ENCODE results near the gene ALDH3B1.
"Not testable (repeated sequence)": the region's sequence is repeated elsewhere in the genome, so short reads cannot be mapped to it uniquely, and the experiment has no call there.

The ALDH3B1 gene, protein sequence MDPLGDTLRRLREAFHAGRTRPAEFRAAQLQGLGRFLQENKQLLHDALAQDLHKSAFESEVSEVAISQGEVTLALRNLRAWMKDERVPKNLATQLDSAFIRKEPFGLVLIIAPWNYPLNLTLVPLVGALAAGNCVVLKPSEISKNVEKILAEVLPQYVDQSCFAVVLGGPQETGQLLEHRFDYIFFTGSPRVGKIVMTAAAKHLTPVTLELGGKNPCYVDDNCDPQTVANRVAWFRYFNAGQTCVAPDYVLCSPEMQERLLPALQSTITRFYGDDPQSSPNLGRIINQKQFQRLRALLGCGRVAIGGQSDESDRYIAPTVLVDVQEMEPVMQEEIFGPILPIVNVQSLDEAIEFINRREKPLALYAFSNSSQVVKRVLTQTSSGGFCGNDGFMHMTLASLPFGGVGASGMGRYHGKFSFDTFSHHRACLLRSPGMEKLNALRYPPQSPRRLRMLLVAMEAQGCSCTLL

DNA sequence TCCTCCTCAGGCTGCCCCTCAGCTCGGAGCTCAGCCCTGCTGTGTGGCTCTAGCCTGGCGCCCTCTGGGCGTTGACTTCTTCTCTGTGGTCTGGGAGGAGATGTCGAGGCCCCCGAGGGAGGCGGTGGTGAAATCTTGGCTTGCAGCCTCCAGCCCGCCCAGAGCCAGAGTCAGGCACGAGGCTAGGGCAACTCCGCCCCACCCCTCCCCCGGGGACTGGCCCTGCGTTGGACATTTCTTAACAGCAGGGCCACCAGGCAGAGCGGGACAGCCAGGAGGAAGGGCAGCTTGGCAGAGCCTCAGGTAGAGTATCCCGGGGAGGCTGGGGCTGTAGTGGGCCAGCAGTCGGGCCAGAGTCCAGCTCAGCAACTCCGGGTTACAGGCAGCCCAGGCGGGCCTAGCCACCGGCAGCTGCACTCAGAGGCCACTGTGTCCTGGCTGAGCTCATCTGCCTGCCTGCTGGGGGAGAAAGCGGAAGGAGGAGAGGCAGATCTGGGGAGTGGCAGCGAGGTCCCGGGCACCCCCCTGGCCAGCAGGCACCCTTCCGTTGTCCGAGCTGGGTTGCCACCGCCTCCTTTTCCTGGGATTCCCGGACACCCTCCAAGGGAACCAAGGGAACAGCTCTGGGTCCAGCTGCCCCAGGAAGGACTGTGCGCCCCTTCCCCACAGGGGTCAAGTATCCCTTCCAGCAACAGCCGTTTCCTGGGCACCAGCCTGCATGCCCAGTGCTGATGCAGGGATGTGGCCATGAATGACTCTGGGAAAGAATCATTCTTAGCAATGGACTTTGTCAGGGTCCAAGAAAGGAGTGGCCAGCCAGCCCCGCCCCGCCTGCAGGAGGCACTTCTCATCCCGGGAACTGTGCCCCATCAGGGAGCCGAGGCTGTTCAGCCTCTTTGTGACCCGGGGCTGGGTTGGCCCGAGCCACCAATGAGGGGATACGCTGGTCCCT, at the start of gene ALDH3B1:
TSS of gene ALDH3B1 (plus strand) at position 238 of the 952 bp plus-strand sequence. CDS start 4,971 bp downstream, outside the sequence.
- DNase-seq (ENCODE audit: low read depth in 3 of 3), result no peak

DNA sequence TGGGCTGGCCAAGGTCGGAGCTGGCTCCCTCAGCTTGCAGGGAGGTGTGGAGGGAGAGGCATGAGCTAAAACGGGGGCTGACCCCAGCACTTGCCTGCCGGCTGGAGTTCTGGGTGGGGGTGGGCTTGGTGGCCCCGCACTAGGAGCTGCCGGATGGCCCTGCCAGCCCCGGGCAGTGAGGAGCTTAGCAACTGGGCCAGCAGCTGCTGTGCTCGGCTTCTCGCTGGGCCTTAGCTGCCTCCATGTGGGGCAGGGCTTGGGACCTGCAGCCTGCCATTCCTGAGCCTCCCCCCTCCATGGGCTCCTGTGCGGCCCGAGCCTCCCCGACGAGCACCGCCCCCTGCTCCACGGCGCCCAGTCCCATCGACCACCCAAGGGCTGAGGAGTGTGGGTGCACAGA, 46.9 kb upstream of the ALDH3B1 start:
- not testable (repeated sequence) for DNase-seq (ENCODE audit: low read depth in 3 of 3)

DNA sequence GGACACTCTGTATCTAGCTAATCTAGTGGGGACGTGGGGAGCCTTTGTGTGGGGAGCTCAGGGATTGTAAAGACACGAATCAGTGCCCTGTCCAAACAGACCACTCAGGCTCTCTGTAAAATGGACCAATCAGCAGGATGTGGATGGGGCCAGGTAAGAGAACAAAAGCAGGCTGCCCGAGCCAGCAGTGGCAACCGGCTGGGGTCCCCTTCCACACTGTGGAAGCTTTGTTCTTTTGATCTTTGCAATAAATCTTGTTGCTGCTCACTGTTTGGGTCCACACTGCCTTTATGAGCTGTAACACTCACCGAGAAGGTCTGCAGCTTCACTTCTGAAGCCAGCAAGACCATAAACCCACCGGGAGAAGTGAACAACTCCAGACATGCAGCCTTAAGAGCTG, 46.2 kb upstream of the ALDH3B1 start:
- not testable (repeated sequence) for DNase-seq (ENCODE audit: low read depth in 3 of 3)

DNA sequence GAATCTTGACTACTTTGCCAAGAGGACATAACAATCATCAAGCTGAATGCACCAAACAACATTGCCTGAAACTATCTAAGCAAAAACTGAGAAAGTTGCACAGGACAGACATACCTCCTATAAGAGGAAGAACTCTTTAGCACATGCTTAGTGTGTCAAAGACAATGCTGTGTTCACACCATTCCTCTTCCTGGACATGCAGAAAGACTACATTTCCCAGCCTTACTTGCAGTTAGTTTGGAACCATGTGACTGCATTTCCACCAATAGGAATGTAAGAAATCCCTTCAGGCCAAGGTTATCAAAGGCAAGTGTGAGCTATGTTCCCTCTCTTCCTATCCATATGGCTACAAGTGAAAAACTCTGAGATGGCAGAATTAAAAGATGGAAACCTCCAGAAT, 45.4 kb upstream of the ALDH3B1 start:
- DNase-seq (ENCODE audit: low read depth in 3 of 3), result not testable (repeated sequence)

DNA sequence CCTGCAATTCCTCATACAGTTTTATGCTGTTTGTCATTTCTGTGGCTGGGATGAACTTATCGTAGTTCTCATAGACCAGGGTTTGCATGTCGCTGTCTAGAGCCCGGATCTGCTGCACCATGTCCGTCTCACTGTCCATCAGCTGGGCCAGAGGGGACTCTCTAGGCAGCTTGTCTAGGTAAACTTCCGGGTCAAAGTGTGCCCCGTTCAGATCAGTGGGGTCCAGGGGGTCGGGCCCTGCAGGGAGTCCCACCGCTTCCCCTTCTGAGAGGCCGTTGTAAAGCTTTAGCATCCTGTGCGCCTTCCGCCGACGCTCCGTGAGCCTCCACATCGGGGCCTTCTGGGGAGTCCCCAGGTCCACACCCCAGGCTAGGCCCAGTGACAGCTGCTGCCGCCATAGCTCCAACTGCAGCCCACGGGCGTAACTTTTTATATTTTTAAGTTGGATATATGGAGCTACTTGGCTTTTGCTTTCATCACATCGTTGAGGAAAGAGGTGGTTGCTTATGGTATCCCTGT, 44.2 kb upstream of the ALDH3B1 start:
- not testable (repeated sequence) for DNase-seq (ENCODE audit: low read depth in 3 of 3)

DNA sequence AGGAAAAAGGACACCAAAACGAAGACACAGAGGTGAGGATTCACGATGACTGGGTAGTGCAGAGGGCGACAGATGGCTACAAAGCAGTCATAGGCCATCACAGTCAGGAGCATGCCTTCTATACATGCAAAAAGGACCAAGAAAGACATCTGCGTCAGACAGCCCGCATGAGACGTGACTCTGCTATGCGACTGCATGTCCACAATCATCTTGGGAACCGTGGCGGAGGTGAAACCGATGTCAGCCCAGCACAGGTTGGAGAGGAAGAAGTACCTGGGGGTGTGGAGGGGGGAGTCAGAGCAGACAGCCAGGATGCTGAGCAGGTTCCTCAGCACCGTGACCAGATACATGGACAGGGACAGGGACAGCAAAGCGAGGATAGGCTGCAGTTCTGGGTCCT, 35.4 kb upstream of the ALDH3B1 start:
- not testable (repeated sequence) for DNase-seq (ENCODE audit: low read depth in 3 of 3)

DNA sequence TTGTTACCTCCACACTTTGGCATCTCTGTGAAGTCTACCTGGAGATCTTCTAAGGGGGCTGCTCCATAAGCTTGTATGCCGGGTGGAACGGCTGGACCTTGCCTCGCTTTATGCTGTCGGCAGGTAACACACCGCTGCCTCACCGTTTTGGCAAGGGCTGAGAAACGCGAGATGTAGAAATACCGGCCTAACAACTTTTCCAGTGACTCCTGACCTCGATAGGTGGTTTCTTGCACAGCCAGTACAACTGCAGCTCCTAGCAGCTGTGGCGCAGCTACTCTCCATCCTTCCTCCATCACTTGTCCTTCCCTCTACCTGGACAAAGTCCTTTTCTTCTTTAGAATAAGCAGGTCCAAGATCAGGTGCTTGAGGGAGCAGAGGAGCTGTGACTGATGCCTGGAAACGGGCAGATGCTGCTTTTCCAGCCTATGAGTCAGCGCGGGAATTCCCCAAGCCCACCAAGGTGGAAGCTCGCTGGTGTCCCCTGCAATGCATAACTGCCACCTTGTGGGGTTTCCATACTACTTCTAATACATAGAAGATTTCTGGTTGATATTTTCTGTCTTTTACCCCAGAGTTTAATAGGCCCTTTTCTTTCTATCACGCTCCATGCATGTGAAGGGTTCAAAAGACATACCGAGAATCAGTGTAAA, 31.2 kb upstream of the ALDH3B1 start:
- DNase-seq (ENCODE audit: low read depth in 3 of 3), result not testable (repeated sequence)

DNA sequence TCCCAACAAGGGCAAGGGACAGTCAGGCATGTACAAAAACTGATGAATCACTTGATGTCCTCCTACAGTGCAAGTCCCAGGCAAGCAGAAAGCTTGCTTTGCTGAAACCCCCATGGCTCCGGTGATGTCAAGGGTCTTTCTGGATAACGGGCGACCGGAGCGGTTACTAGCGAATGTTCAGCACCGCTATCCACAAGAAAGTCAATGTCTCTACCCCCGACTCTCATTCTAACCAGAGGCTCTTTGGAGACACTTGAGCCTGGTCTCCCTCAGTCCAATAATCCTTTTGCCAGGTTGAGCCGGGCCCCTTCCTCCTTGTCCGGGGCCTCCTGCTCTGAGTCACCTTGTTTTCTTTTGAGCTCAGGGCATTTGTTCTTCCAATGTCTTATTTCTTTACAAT, 28.9 kb upstream of the ALDH3B1 start:
- DNase-seq (ENCODE audit: low read depth in 3 of 3), result not testable (repeated sequence)

DNA sequence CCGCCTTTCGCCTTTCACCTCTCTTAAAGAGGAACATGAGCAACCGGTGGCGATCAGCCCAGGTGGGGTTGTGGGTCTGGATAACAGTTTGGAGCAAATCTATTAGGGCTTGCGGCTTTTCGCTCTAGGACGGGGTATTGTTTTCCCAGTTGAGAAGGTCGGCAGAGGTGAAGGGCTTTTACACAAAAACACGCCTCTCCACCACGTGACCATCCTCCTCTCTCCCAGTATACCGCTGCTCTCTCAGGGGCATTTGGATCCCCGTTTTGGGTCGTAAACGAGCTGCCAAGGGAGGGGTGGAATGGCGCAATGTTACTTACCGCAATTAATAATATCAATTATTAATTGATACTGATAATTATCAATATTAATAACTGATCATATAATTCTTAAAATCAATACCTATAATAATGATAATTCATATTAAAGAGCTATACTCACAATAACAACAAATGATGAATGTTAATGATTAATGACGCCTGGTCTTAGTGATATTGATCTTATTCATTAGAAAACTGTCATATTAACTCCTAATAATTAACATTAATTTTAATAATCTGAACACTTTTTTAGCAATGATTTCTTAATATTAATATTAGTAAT, 27.8 kb upstream of the ALDH3B1 start:
- DNase-seq (ENCODE audit: low read depth in 3 of 3), result not testable (repeated sequence)

DNA sequence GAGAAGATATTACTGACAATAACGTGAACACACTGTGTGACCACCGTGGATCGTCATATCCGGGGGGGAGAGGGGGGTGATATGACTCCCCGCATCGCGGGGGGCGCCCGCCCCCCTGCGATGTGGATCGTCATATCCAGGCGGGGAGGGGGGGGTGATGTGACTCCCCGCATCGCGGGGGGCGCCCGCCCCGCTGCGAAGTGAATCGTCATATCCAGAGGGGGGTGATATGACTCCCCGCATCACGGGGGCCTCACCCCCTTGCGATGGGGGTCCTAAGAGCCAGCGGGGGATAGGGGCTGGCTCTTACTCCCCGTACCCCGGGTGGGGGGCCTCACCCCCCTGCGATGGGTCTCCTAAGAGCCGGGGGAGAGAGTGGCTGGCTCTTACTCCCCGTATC, 26.2 kb upstream of the ALDH3B1 start:
- no peak for DNase-seq (ENCODE audit: low read depth in 3 of 3)

DNA sequence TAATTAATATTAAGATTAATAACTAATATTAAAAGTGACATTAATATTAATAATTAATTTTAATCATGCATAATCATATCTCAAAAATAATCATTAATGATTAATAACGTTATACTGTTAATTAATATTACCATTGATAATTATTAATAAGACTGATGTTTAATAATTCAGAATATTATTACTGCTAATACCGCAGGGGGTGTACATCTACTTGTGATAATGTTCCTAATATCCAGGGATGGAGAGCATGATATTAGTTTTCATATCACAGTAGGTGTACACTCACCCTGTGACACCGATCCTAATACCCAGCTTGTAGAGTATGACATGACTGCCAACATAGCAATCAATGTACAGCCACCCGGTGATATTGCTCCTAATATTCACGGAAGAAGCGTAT, 24.8 kb upstream of the ALDH3B1 start:
- DNase-seq (ENCODE audit: low read depth in 3 of 3), result not testable (repeated sequence)

DNA sequence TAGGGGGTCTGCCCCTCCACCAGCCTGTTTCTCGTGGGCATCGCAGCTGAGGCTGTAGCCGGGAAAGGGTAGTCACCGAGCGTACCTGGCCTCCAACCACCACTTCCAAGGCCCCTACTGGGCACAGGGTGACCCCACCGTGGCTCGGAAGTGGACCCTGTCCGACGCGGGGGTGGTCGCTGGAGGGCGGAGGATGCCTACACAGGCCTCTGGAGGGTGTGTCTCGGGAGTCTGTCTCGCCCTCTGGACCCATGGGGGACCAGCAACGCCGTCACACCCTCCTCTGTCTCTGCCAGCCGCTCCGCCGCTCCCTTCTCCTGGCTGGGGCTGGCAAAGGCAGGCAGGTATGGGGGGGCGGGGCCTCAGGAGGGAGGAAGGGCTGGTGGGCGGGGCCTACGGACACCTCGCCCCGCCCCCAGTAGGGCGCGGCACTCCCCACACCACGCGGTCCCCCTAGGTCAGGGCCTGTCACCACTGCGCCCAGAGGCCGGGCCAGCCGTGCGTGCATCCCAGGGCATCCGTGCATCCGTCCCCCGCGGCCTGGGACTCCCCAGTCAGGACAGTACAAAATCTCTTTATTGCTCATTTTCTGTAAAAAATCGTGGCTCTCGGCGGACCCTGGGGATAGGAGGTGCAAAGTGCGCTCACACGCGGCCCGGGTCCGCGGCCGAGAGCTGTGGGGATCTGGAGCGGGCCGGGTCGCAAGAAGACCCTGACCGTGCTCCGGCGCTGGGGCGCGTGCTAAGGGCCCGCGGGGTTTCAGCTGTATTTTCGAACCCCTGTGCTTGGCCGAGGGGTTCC, 19.4 kb upstream of the ALDH3B1 start:
- DNase-seq (ENCODE audit: low read depth in 3 of 3), result not testable (repeated sequence)

DNA sequence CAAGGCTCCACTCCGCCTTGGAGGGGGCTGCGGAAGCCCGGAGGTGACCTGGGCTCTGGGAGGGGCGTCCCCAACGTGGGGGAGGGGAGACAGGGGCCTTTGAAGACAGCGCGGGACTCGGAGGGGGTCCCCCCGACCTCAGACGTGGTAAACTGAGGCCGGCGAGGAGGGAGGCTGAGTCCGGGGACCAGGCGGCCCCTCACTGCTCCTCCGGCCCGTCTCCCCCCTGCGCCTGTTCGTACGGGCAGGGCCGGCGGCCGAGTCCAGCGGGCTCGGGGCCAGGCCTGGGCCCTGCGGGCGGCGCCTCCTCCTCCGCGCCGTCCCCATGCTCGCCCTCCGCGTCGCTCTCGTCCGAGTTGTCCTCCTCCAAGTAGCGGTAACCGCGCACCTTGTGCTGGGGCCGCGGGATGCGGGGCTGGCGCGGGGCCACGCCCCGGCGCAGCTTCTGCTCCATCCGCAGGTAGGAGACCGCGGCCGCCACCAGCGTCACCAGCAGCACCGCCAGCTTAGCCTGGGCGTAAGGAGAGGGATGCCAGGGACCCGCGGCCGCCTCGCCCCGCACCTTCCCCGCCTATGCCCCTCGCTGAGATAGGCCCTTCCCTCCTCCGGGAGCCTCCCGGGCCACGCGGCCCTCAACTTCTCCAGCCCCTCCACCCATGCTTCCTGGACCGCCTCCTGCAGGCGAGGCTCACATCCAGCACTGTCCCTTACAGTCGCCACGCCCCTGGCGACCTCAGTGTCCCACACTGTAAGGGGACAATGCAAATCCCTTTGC, 18.6 kb upstream of the ALDH3B1 start:
- not testable (repeated sequence) for DNase-seq (ENCODE audit: low read depth in 3 of 3)

DNA sequence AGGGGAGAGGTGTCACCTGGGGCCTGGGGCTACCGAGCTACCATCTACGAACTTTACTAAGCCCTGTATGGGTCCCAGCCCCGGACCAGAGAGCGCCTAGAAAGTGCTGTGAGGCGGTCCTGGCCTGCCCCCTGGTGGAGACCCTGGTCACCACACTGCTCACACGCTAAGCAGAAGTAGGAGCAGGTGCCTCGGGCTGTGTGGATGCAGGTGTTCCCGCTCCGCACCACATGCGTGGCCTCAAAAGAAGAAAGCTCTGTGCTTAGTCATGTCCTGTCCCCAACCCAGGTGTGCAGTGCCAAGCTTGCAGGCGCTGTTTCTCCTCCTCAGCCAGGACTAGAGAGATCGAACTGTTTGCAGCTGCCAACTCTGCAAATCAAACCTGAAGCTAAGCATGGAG, 16.3 kb upstream of the ALDH3B1 start:
- peak in 1 of 3 experiments; percentile 39 for DNase-seq (ENCODE audit: low read depth in 3 of 3)

DNA sequence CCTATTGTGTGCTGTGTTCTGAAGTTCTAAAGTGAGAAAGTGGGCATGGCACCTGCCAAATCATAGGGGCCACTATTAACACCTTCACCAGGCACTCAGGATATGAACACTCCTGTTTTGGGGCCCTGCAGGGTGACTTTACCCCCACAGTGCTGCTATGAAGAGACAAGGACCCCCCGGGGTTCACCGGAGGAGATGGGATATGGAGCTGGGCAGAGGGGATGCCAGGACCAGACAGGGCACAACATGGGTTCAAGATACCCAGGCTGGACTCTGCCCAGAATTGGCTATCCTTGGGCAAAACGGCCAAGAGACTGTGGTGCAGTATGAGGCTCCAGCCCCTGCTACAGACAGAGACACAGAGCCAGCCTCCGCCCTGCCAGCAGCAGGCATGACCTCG, 15.7 kb upstream of the ALDH3B1 start:
- not testable (repeated sequence) for DNase-seq (ENCODE audit: low read depth in 3 of 3)

DNA sequence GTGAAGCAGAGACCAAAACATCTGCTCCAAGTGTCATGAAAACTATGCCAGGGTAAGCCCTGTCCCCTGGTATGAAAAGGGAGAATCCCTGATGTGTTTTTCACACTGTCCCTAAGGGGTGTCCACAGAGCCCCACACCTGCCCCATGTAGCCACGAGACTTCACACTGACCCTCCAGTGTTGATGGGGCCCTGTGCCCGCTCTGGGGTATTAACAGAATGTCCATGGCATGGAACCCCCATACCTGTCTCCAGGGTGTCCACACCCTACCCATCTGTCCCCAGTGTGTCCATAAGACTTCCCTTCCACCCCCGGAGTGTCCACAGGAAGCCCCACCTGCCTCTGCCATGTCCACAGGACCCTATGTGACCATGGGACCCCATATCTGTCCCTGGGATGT, 15.0 kb upstream of the ALDH3B1 start:
- not testable (repeated sequence) for DNase-seq (ENCODE audit: low read depth in 3 of 3)

DNA sequence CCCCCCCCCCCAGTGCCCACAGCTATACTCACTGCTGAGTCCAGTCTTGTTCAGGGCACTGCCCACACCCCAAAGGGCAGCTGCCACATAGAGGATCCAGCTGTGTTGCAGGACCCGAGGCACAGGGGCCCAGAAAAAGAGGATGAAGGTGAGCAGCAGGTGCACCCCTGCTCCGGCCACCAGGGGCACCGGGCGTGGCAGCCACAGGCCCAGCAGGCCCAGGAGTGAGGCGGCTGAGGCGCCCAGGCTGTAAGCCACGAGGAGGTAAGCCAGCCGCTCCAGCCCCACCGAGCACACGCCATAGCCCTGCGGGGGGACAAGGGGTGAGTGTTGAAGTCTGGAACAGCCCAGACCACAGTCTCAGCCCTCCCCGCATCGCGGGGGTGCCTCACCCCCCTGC, 14.5 kb upstream of the ALDH3B1 start:
- not testable (repeated sequence) for DNase-seq (ENCODE audit: low read depth in 3 of 3)

DNA sequence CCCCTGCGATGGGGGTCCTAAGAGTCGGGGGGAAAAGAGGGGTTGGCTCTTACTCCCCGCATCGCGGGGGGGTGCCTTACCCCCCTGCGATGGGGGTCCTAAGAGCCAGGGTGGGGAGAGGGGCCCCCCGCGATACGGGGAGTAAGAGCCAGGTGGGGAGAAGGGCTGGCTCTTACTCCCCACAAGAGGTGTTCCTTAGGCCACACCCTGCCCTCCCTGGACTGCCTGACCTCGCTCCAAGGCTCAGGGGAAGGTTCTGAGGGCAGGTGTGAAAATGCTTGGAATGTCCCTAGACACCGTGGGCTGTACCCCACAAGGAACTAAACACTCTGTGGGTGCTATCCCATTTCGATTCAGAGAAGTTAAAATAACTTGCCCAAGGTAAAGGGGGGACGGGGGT, 14.1 kb upstream of the ALDH3B1 start:
- no peak for DNase-seq (ENCODE audit: low read depth in 3 of 3)
